HepG2 (cell line): ENCODE results near the gene RNH1. TPM values are rescaled to one million over a fixed set of nuclear protein-coding genes. Genes with fewer than 3 reads are reported as not detected.

Experiments used
- ATAC-seq: fragments of 200-7000 bp; cut with Tn5 transposase; 3 replicates; pipeline ENCODE4 v1.9.1; 2020; ENCODE audit warnings: mild to moderate bottlenecking, moderate library complexity
- BruUV-seq: library from RNA; stranded (reverse); fragments of 400-500 nt; replicated peaks from 2 replicates; lab custom pipeline; 2021; lab: Mats Ljungman, UMichigan
- CTCF ChIA-PET: fragments of 300-600 bp; formaldehyde crosslinking; extraction: SDS; loops from one replicate; lab custom pipeline; 2021; ENCODE audit warnings: low total read pairs, inconsistent platforms, low intra/inter-chr PET ratio; lab: Yijun Ruan, JAX
- POLR2A ChIA-PET: fragments of 350-600 bp; sonication (Branson Sonifier 250); formaldehyde crosslinking; loops from one replicate; lab custom pipeline; 2020; ENCODE audit warnings: antibody characterized with exemption, inconsistent platforms; lab: Yijun Ruan, JAX
- DNase-seq: peaks from one replicate; pipeline ENCODE4 v3.0.0-alpha.2; 2015; ENCODE audit warnings: low spot score
- FAIRE-seq: peaks from 3 replicates; lab custom pipeline; 2011; peaks lifted over from hg19 to GRCh38; lab: Jason Lieb, UNC
- H2AFZ ChIP-seq: one replicate; pipeline ENCODE4 v1.6.1; 2011; ENCODE audit warnings: low read length, inconsistent platforms
- H3K27ac ChIP-seq: fragments of 300-600 bp; 3 replicates; pipeline ENCODE4 v1.8.0; 2011; ENCODE audit warnings: mixed run types, mild to moderate bottlenecking, mixed read lengths, low read length, inconsistent platforms; ENCODE audit not compliant: insufficient read depth; ENCODE audit errors: extremely low read length
- H3K27me3 ChIP-seq, 2 experiments: fragments of 200-600 bp in 1 of 2; 2 replicates in 1 of 2; 3 replicates in 1 of 2; pipeline versions ENCODE4 v1.6.0 to v1.8.0; 2011; ENCODE audit warnings: low read length in 2 of 2, mild to moderate bottlenecking in 2 of 2, moderate library complexity in 2 of 2, inconsistent platforms in 1 of 2; ENCODE audit not compliant: insufficient read depth in 2 of 2, control insufficient read depth in 1 of 2
- H3K36me3 ChIP-seq, 2 experiments: fragments of 200-600 bp in 1 of 2; replicated peaks in 1 of 2; 2 replicates in 1 of 2; 3 replicates in 1 of 2; pipeline versions ENCODE4 v1.5.1 to v1.8.0; 2011; ENCODE audit warnings: low read length in 2 of 2, inconsistent platforms in 1 of 2; ENCODE audit not compliant: insufficient read depth in 2 of 2, control insufficient read depth in 1 of 2
- H3K4me1 ChIP-seq: 2 replicates; pipeline ENCODE4 v1.5.1; 2012; ENCODE audit warnings: low read length, inconsistent platforms; ENCODE audit not compliant: insufficient read depth
- H3K4me2 ChIP-seq: 2 replicates; pipeline ENCODE4 v1.6.0; 2011; ENCODE audit warnings: low read depth, low read length, inconsistent platforms
- H3K4me3 ChIP-seq, 3 experiments: fragments of 200-600 bp in 1 of 3; sonication (generic), shearing (Covaris generic) in 1 of 3; replicated peaks in 1 of 3; 2 replicates each; pipeline ENCODE4 v1.5.1; 2011 to 2016; ENCODE audit warnings: low read length in 3 of 3, inconsistent platforms in 2 of 3, low read depth in 2 of 3, mild to moderate bottlenecking in 2 of 3, control low read depth in 1 of 3, mixed read lengths in 1 of 3; ENCODE audit not compliant: insufficient read depth in 1 of 3
- H3K79me2 ChIP-seq: one replicate; pipeline ENCODE4 v1.6.1; 2011; ENCODE audit warnings: low read length, inconsistent platforms; ENCODE audit not compliant: insufficient read depth
- H3K9ac ChIP-seq: 2 replicates; pipeline ENCODE4 v1.6.0; 2011; ENCODE audit warnings: mild to moderate bottlenecking, low read depth, low read length, inconsistent platforms; ENCODE audit not compliant: insufficient read depth
- H3K9me3 ChIP-seq: 2 replicates; pipeline ENCODE4 v1.5.1; 2012; ENCODE audit warnings: mild to moderate bottlenecking, low read length
- H4K20me1 ChIP-seq: 2 replicates; pipeline ENCODE4 v1.6.0; 2011; ENCODE audit warnings: inconsistent platforms, mild to moderate bottlenecking, low read length, moderate library complexity; ENCODE audit not compliant: insufficient read depth
- AGO2 ChIP-seq: fragments of 200-400 bp; formaldehyde crosslinking; optimal IDR thresholded peaks from 2 replicates; pipeline ENCODE3; 2017; ENCODE audit warnings: mild to moderate bottlenecking, low read depth, low read length, moderate library complexity
- AKAP8 ChIP-seq: sonication (generic); formaldehyde crosslinking; IDR thresholded peaks from 2 replicates; pipeline ENCODE4 v1.5.1; 2020; ENCODE audit warnings: mild to moderate bottlenecking, missing genetic modification reagents
- KLF6 ChIP-seq: IDR thresholded peaks from 2 replicates; pipeline ENCODE4 v1.8.0; 2016; ENCODE audit warnings: missing biosample characterization, missing genetic modification reagents
- MTF1 ChIP-seq: sonication (generic); formaldehyde crosslinking; IDR thresholded peaks from 2 replicates; pipeline ENCODE4 v1.5.0; 2020; ENCODE audit warnings: missing genetic modification reagents
- POLR2A ChIP-seq, 2 experiments: IDR thresholded peaks; 2 replicates each; pipeline ENCODE4 v1.6.1; 2011; ENCODE audit warnings: low read depth in 2 of 2, low read length in 2 of 2, mild to moderate bottlenecking in 1 of 2, moderate library complexity in 1 of 2; ENCODE audit not compliant: insufficient read depth in 1 of 2
- RBFOX2 ChIP-seq: fragments of 200-400 bp; formaldehyde crosslinking; IDR thresholded peaks from 2 replicates; pipeline ENCODE4 v1.6.1; 2017; ENCODE audit warnings: low read depth, mild to moderate bottlenecking, low read length
- RBM22 ChIP-seq: fragments of 200-400 bp; formaldehyde crosslinking; optimal IDR thresholded peaks from 2 replicates; pipeline ENCODE3; 2017; ENCODE audit warnings: mild to moderate bottlenecking, low read length, moderate library complexity
- SP5 ChIP-seq: IDR thresholded peaks from 2 replicates; pipeline ENCODE4 v1.6.1; 2016; ENCODE audit warnings: low read depth, borderline replicate concordance
- ZNF12 ChIP-seq: sonication (generic); formaldehyde crosslinking; IDR thresholded peaks from 2 replicates; pipeline ENCODE4 v1.5.0; 2020; ENCODE audit warnings: missing genetic modification reagents
- ZNF441 ChIP-seq: sonication (generic); formaldehyde crosslinking; IDR thresholded peaks from 2 replicates; pipeline ENCODE4 v1.7.0; 2021; ENCODE audit warnings: missing genetic modification reagents, borderline replicate concordance
- ZNF674 ChIP-seq: sonication (generic); formaldehyde crosslinking; IDR thresholded peaks from 2 replicates; pipeline ENCODE4 v1.5.0; 2020; ENCODE audit warnings: low read depth, mild to moderate bottlenecking, missing genetic modification reagents
- ZNF713 ChIP-seq: sonication (generic); formaldehyde crosslinking; IDR thresholded peaks from 2 replicates; pipeline ENCODE4 v1.4.0; 2020; ENCODE audit warnings: mild to moderate bottlenecking, missing genetic modification reagents
- ZNF800 ChIP-seq: sonication (generic); formaldehyde crosslinking; IDR thresholded peaks from 2 replicates; pipeline ENCODE4 v1.4.0; 2020; ENCODE audit warnings: missing genetic modification reagents
- ZSCAN25 ChIP-seq: sonication (generic); formaldehyde crosslinking; IDR thresholded peaks from 2 replicates; pipeline ENCODE4 v1.8.0; 2022; ENCODE audit warnings: mild to moderate bottlenecking, missing genetic modification reagents
- WGBS: methylation state at CpG from one replicate; pipeline ENCODE4 v1.1.6; 2017; ENCODE audit warnings: low lambda C conversion rate; 5-methylcytosine and 5-hydroxymethylcytosine counted together
- in situ Hi-C: cut with HindIII; loops from 2 replicates; pipeline ENCODE4 v1.10.0; 2017; ENCODE audit warnings: low pct_unique_long_range_greater_than_20kb; ENCODE audit not compliant: extremely low pct_ligation_motif_present
- intact Hi-C: fragments of 100-400 bp; cut with micrococcal nuclease; formaldehyde crosslinking; loops from one replicate; pipeline ENCODE4 v1.10.0; 2022; ENCODE audit not compliant: unreplicated experiment
- polyA plus RNA-seq, 8 experiments: library from polyadenylated mRNA; depleted of rRNA in 3 of 8; stranded (reverse) in 7 of 8; unstranded in 1 of 8; fragments of >200 nt; fragmentation: Illumina TruSeq in 4 of 8; extraction: Trizol in 4 of 8; gene quantifications; 2 replicates each; pipeline versions ENCODE4 v1.2.1 to v1.2.3, GENCODE V29; 2011 to 2016; ENCODE audit warnings: low read depth in 4 of 8, missing spikeins in 1 of 8, mixed read lengths in 1 of 8; ENCODE audit not compliant: insufficient read depth in 1 of 8
- total RNA-seq, 5 experiments: library from RNA; depleted of rRNA; stranded (reverse); fragments of >200 nt; fragmentation: Illumina TruSeq; extraction: Trizol; gene quantifications; 2 replicates each; pipeline ENCODE4 v1.2.3, GENCODE V29; 2016; ENCODE audit warnings: low read depth in 1 of 5

RNH1 gene
- total and polyA plus RNA-seq, 2 of the 13 experiments (the other 11 are each of a cell fraction or from before 2014, with no cell fraction given), result 36.0 to 74.1 TPM

GRCh38 chr11:502288-503178, 4.5 kb downstream of the RNH1 start:
- Histone ChIP-seq H3K4me3 (no peak overlapping the region), H3K79me2 (peaks cover 28% of the 10 kb centered on the region), H3K36me3 (peaks cover 30 to 45% of the 10 kb centered on the region in 2 experiments), H2AFZ (no peak overlapping the region), H3K9me3 (no peaks in the 10 kb centered on the region), H3K4me2 (no peak overlapping the region), H3K9ac (no peak overlapping the region), H4K20me1 (no peaks in the 10 kb centered on the region), H3K27ac (no peak overlapping the region), H3K27me3 (no peaks in the 10 kb centered on the region), H3K4me1 (peaks cover 16% of the 10 kb centered on the region)
- intact Hi-C loops, result no loop called here
- no TSS peak for BruUV-seq
- 100% methylated on average over 3 of the region's 10 CpGs for WGBS
- no peak for ATAC-seq
- ChIA-PET POLR2A (no interaction called here), CTCF (no interaction called here)
- no peak for FAIRE-seq
- TF ChIP-seq KLF6 (CRISPR knock-in tag), result no peak
- no peak for TF ChIP-seq ZNF674 (CRISPR knock-in tag)
- TF ChIP-seq AGO2, result peak; percentile 52
- TF ChIP-seq AKAP8, result peak; percentile 45; the same call in 1 of the 2 replicates
- peak; percentile 29; the same call in 1 of the 2 replicates for TF ChIP-seq RBFOX2
- no peak for DNase-seq
- in situ Hi-C loops, result no loop called here

- Histone ChIP-seq H3K9me3 (no peaks in the 10 kb centered on the region), H3K4me3 (no peak overlapping the region), H3K9ac (no peak overlapping the region), H4K20me1 (no peaks in the 10 kb centered on the region), H3K36me3 (peaks cover 36 to 52% of the 10 kb centered on the region in 2 experiments), H3K27ac (no peak overlapping the region), H3K4me2 (no peak overlapping the region), H3K4me1 (peaks cover 14% of the 10 kb centered on the region), H3K79me2 (peaks cover 28% of the 10 kb centered on the region), H3K27me3 (no peaks in the 10 kb centered on the region), H2AFZ (no peak overlapping the region)
- BruUV-seq, result no TSS peak
- in situ Hi-C loops (no loop called here), intact Hi-C loops (no loop called here)
- CTCF ChIA-PET, result no interaction called here
- ATAC-seq (no peak), DNase-seq (no peak), FAIRE-seq (no peak)
- POLR2A ChIA-PET, result no interaction called here
- WGBS, result 98% methylated on average over 13 of the region's 19 CpGs
- TF ChIP-seq ZSCAN25 (no peak), SP5 (CRISPR knock-in tag) (no peak), ZNF713 (no peak), POLR2A (IDR thresholded peaks at IDR 0.05; ENCODE audit: insufficient read depth in 1 of 2, low read depth in 2 of 2, low read length in 2 of 2) (0 out of 4 replicates have a peak, but pooled peaks of 1 of the 2 experiments have one; percentile 16), ZNF441 (CRISPR knock-in tag) (no peak), ZNF800 (CRISPR knock-in tag) (no peak), MTF1 (no peak), ZNF12 (CRISPR knock-in tag) (no peak), RBM22 (peak; percentile 37)
Observed at GRCh38 chr11:501683-502287, 5.3 kb downstream of the RNH1 start.
